ENCODE results near the gene SOX5. TPM values are rescaled to one million over a fixed set of nuclear protein-coding genes. Genes with fewer than 3 reads are reported as not detected.

The SOX5 gene
- total RNA-seq, 1 experiment from 2014 or later = 3.1 TPM

DNA sequence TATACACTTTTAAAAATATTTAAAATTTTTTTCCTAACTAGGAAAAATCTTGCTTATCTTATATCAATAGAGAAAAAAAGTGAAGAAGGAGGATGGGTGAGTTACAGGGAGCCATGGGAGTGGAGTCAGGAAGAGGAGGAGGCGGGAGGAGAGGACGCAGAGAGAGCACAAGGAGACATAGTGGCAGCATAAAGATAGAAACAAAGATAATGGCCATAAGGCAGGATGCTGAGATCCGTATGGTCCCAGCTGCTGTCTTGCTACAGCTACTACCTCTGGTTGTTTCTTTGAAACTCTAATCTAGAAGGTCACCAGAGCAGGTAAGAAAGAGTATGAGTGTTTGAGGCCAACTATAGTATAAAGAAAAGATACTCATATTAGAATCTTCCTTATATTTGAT, 2.6 kb upstream of the SOX5 start:
- TF ChIP-seq, protein P1, sequence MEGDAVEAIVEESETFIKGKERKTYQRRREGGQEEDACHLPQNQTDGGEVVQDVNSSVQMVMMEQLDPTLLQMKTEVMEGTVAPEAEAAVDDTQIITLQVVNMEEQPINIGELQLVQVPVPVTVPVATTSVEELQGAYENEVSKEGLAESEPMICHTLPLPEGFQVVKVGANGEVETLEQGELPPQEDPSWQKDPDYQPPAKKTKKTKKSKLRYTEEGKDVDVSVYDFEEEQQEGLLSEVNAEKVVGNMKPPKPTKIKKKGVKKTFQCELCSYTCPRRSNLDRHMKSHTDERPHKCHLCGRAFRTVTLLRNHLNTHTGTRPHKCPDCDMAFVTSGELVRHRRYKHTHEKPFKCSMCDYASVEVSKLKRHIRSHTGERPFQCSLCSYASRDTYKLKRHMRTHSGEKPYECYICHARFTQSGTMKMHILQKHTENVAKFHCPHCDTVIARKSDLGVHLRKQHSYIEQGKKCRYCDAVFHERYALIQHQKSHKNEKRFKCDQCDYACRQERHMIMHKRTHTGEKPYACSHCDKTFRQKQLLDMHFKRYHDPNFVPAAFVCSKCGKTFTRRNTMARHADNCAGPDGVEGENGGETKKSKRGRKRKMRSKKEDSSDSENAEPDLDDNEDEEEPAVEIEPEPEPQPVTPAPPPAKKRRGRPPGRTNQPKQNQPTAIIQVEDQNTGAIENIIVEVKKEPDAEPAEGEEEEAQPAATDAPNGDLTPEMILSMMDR (conservative IDR thresholded peaks at IDR 0.05) = no peak
- no peak overlapping the region for H3K4me2 ChIP-seq (ENCODE audit: insufficient read depth, insufficient read length, low read length)
- H3K56ac ChIP-seq (ENCODE audit: insufficient read length, low read depth, low read length) = no peak overlapping the region
- no peaks in the 10 kb centered on the region for H4K20me1 ChIP-seq (ENCODE audit: control insufficient read depth, insufficient read depth, insufficient read length)
- H2BK5ac ChIP-seq (ENCODE audit: insufficient read length, low read length) = no peak overlapping the region
- no peak overlapping the region for H3K9ac ChIP-seq (ENCODE audit: extremely low read depth, insufficient read length, low read length)
- H3K23me2 ChIP-seq (ENCODE audit: insufficient read length, low read depth, low read length, poor library complexity, severe bottlenecking) = peaks cover 10% of the 10 kb centered on the region
- H3K27ac ChIP-seq (ENCODE audit: insufficient read length, low read depth, low read length) = no peak overlapping the region
- H3K36me3 Mint-ChIP-seq (ENCODE audit: insufficient read depth in 1 of 3, low read depth in 3 of 3) = peaks cover 0 to 7% (median 0%) of the 10 kb centered on the region in 3 experiments; a peak in 2 of 7 replicates
- H3K4me1 Mint-ChIP-seq = no peaks in the 10 kb centered on the region
- no peak overlapping the region for H2BK12ac ChIP-seq (ENCODE audit: insufficient read length, low read depth, low read length)
- no peak overlapping the region for H2AFZ ChIP-seq (ENCODE audit: low read length)
- H3K79me2 ChIP-seq (ENCODE audit: insufficient read depth, low read length) = no peaks in the 10 kb centered on the region
- H3K14ac ChIP-seq (ENCODE audit: insufficient read depth, low read length) = no peak overlapping the region
- peaks cover 2% of the 10 kb centered on the region; the same call in 1 of the 2 replicates for H3K27me3 Mint-ChIP-seq (ENCODE audit: low read depth)
- no peaks in the 10 kb centered on the region for H3K79me1 ChIP-seq (ENCODE audit: insufficient read depth, low read depth, low read length, poor library complexity, severe bottlenecking)
- H2AK5ac ChIP-seq (ENCODE audit: insufficient read length, low read length) = no peak overlapping the region
- H3K9me3 ChIP-seq (ENCODE audit: control insufficient read depth, low read depth, low read length) = no peaks in the 10 kb centered on the region
- no peak overlapping the region for H3K4ac ChIP-seq (ENCODE audit: low read depth, low read length)
- no peak overlapping the region for H4K5ac ChIP-seq (ENCODE audit: insufficient read length, low read depth, low read length)
- no peaks in the 10 kb centered on the region; the same call in 1 of the 2 replicates for H3K27me3 ChIP-seq (ENCODE audit: insufficient read depth, low read length)
- H3K4me1 ChIP-seq (ENCODE audit: insufficient read depth, low read length) = no peaks in the 10 kb centered on the region
- no peak overlapping the region for H2BK120ac ChIP-seq (ENCODE audit: low read depth, low read length, poor library complexity, severe bottlenecking)
- no peak for DNase-seq
- H4K8ac ChIP-seq (replicated peaks; ENCODE audit: insufficient read length, low read depth, low read length) = no peak overlapping the region
- no peak overlapping the region for H4K91ac ChIP-seq (ENCODE audit: insufficient read length, low read depth, low read length)
- H3K18ac ChIP-seq (ENCODE audit: insufficient read length, low read depth, low read length) = no peak overlapping the region
- H3K9me3 Mint-ChIP-seq = peaks cover 2 to 3% of the 10 kb centered on the region in 2 experiments; a peak in 3 of 5 replicates
- WGBS (ENCODE audit: extremely low coverage, insufficient read length, low lambda C conversion rate) = no CpG with 5 or more reads among the region's 3 CpGs
- no peak overlapping the region for H3T11ph ChIP-seq (ENCODE audit: low read length)
- no peak overlapping the region for H3K23ac ChIP-seq (ENCODE audit: insufficient read length, low read depth, low read length)
- no peak overlapping the region for H2BK20ac ChIP-seq (ENCODE audit: low read depth, low read length, poor library complexity, severe bottlenecking)
- no peak overlapping the region for H2BK15ac ChIP-seq (ENCODE audit: low read depth, low read length)
- no peak overlapping the region for H3K4me3 Mint-ChIP-seq
- H3K27ac Mint-ChIP-seq = no peak overlapping the region

All from H9 (cell line).